ENCODE measurements around the gene DCLRE1C. TPM values are rescaled to one million over a fixed set of nuclear protein-coding genes. Genes with fewer than 3 reads are reported as not detected.

DCLRE1C gene
- polyA plus RNA-seq, 2 of the 4 experiments (the other 2 are of a cell fraction) = 4.6 to 8.3 TPM

DNA sequence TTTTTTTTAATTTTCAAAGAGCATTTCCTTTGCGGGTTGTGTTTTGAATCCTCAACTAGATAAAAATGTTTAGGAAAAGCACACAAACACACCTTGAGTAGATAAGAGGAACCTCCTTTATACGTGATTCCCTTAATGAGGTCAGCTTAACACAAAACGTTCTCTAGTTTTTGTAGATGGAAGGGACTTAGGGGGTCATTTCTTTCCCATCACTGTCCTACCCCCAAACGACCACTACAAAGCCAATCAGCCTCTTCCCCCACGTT, 74.0 kb downstream of the DCLRE1C start:
- Histone ChIP-seq H3K4me2 (peak overlapping the region; percentile 94), H3K27ac (peak overlapping the region; percentile 97 to 98), H3K9me3 (no peaks in the 10 kb centered on the region), H3K4me1 (peaks cover 29% of the 10 kb centered on the region), H3K4me3 (peak overlapping the region; percentile 96)
- TF ChIP-seq HOXB13 (CRISPR knock-in tag; IDR thresholded peaks at IDR 0.05; ENCODE audit: low read depth) = no peak
- TF ChIP-seq CHD2 (IDR thresholded peaks at IDR 0.05; ENCODE audit: low read length, partially characterized antibody) = no peak
- no peak for TF ChIP-seq KDM5A (IDR thresholded peaks at IDR 0.05)
- TF ChIP-seq EHF (CRISPR knock-in tag; IDR thresholded peaks at IDR 0.05) = no peak
- TF ChIP-seq BHLHE40 (IDR thresholded peaks at IDR 0.05; ENCODE audit: low read depth, low read length) = no peak
- no peak for TF ChIP-seq SMC3 (IDR thresholded peaks at IDR 0.05)
- TF ChIP-seq ZC3H11A (IDR thresholded peaks at IDR 0.05) = no peak
- TF ChIP-seq TP53 (CRISPR knock-in tag; IDR thresholded peaks at IDR 0.05) = no peak
- TF ChIP-seq, protein P1, sequence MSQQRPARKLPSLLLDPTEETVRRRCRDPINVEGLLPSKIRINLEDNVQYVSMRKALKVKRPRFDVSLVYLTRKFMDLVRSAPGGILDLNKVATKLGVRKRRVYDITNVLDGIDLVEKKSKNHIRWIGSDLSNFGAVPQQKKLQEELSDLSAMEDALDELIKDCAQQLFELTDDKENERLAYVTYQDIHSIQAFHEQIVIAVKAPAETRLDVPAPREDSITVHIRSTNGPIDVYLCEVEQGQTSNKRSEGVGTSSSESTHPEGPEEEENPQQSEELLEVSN (IDR thresholded peaks at IDR 0.05; ENCODE audit: borderline replicate concordance, low read depth) = no peak
- TF ChIP-seq RNF2 (IDR thresholded peaks at IDR 0.05; ENCODE audit: borderline replicate concordance, low read depth) = no peak
- no peak for TF ChIP-seq POLR2AphosphoS2 (conservative IDR thresholded peaks at IDR 0.05; ENCODE audit: low read length)
- no peak for TF ChIP-seq ZFP36 (IDR thresholded peaks at IDR 0.05; ENCODE audit: borderline replicate concordance, partially characterized antibody)
- ChIA-PET CTCF (interaction anchor here (0.9 to 1.1 kb wide), 2 partner anchors 10 to 25 kb away, joined by 3 to 4 read pairs; no protein-coding TSS in a partner anchor), POLR2A (interaction anchor here (2.6 kb wide), 1 partner anchor 74 kb away, joined by 13 read pairs; the partner anchor contains the start of gene DCLRE1C)
- DNase-seq (ENCODE audit: low read depth in 1 of 2, low spot score in 1 of 2) = peak in 1 of 2 experiments; percentile 13
- WGBS (ENCODE audit: missing lambda C conversion rate) = 4% methylated on average over 5 of the region's 5 CpGs
- ATAC-seq = no peak
- FAIRE-seq = no peak

DNA sequence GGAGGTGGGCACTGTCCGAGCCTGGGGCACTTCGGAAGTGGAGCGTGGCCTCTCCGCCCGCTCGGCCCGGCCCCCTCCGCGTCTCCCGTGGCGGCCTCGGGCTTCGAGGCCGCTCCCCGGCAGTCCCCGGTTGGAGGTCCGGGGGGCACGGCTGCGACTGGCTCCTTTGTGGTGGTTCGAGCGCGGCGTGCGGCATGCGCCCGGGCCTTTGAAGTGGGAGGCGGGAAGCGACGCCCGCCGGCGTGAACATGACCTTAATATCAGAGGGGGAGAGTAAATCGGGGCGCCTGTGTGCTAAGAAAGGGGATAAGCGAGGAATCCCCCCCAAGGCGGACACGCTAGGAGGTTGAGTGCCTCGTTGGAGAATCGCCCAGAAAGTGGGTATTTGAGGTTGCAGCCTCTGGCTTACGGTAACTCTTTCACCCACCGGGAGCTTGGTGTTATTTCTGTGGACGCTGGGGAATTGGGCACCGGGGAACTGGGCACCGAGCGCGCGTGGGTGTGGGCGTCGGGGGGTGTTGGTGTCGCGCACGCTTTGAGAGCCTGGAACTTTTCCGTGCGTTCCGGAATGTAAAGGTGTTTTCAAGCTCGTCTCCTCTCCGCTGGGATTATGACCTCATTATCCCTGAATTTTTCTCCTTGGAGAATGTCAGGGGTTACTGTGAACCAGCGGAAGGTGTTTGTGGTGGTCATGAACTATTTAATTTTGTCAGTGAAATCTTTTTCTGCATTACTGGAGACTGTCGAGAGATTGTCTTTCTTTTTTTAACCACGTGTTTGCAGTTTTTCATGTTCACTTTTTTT, 74.6 kb downstream of the DCLRE1C start:
- FAIRE-seq = no peak
- POLR2A ChIA-PET = interaction anchor here (0.5 to 2.6 kb wide), 6 partner anchors 24 to 482 kb away, joined by 3 to 22 read pairs (median 10); partner anchors contain the start of genes CDNF, DCLRE1C, HSPA14 and MEIG1

More for the DNA sequence above, 74.6 kb downstream of the DCLRE1C start:
- Histone ChIP-seq H3K27ac (peak overlapping the region; percentile 97 to 98), H3K4me1 (peaks cover 29% of the 10 kb centered on the region), H3K4me2 (peak overlapping the region; percentile 94), H3K9me3 (no peaks in the 10 kb centered on the region), H3K4me3 (peak overlapping the region; percentile 96)
- TF ChIP-seq FOXS1 (CRISPR knock-in tag; IDR thresholded peaks at IDR 0.05) (no peak), ZNF302 (CRISPR knock-in tag; IDR thresholded peaks at IDR 0.05) (no peak), EHF (CRISPR knock-in tag; IDR thresholded peaks at IDR 0.05) (no peak), SMC3 (IDR thresholded peaks at IDR 0.05) (no peak), JUN (IDR thresholded peaks at IDR 0.05) (no peak), HOXA7 (CRISPR knock-in tag; IDR thresholded peaks at IDR 0.05) (no peak), GATA3 (IDR thresholded peaks at IDR 0.05; ENCODE audit: borderline replicate concordance) (no peak), MYC (IDR thresholded peaks at IDR 0.05; ENCODE audit: borderline replicate concordance, low read length) (no peak), CBX8 (IDR thresholded peaks at IDR 0.05) (no peak), CHD2 (IDR thresholded peaks at IDR 0.05; ENCODE audit: low read length, partially characterized antibody) (no peak), TFCP2L1 (CRISPR knock-in tag; IDR thresholded peaks at IDR 0.05) (no peak), JUNB (IDR thresholded peaks at IDR 0.05) (no peak), EP300 (IDR thresholded peaks at IDR 0.05) (no peak), KDM5A (IDR thresholded peaks at IDR 0.05) (peak; percentile 42), PHF8 (IDR thresholded peaks at IDR 0.05; ENCODE audit: borderline replicate concordance, low read depth) (peak; percentile 55; the same call in 1 of the 2 replicates), EHMT2 (IDR thresholded peaks at IDR 0.05; ENCODE audit: low read depth) (no peak), MAZ (IDR thresholded peaks at IDR 0.05; ENCODE audit: borderline replicate concordance, low read depth, low read length) (no peak), FOSL2 (IDR thresholded peaks at IDR 0.05) (no peak), FOSL2 (CRISPR knock-in tag; IDR thresholded peaks at IDR 0.05) (no peak), POLR2A (IDR thresholded peaks at IDR 0.05; ENCODE audit: low read length) (no peak)
- TF ChIP-seq, protein P2, sequence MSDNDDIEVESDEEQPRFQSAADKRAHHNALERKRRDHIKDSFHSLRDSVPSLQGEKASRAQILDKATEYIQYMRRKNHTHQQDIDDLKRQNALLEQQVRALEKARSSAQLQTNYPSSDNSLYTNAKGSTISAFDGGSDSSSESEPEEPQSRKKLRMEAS (IDR thresholded peaks at IDR 0.05) = peak; percentile 19
- TF ChIP-seq, protein P1 (IDR thresholded peaks at IDR 0.05; ENCODE audit: borderline replicate concordance, low read depth) = no peak
- TF ChIP-seq, protein P3, sequence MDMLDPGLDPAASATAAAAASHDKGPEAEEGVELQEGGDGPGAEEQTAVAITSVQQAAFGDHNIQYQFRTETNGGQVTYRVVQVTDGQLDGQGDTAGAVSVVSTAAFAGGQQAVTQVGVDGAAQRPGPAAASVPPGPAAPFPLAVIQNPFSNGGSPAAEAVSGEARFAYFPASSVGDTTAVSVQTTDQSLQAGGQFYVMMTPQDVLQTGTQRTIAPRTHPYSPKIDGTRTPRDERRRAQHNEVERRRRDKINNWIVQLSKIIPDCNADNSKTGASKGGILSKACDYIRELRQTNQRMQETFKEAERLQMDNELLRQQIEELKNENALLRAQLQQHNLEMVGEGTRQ (IDR thresholded peaks at IDR 0.05) = no peak
- TF ChIP-seq, protein P4, sequence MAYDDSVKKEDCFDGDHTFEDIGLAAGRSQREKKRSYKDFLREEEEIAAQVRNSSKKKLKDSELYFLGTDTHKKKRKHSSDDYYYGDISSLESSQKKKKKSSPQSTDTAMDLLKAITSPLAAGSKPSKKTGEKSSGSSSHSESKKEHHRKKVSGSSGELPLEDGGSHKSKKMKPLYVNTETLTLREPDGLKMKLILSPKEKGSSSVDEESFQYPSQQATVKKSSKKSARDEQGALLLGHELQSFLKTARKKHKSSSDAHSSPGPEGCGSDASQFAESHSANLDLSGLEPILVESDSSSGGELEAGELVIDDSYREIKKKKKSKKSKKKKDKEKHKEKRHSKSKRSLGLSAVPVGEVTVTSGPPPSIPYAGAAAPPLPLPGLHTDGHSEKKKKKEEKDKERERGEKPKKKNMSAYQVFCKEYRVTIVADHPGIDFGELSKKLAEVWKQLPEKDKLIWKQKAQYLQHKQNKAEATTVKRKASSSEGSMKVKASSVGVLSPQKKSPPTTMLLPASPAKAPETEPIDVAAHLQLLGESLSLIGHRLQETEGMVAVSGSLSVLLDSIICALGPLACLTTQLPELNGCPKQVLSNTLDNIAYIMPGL (CRISPR knock-in tag; IDR thresholded peaks at IDR 0.05; ENCODE audit: borderline replicate concordance) = no peak
- DNase-seq (ENCODE audit: low read depth in 1 of 2, low spot score in 1 of 2) (peak in 1 of 2 experiments; percentile 33), ATAC-seq (peak; percentile 3 to 4; a peak in 4 of 6 replicates)
- WGBS (ENCODE audit: missing lambda C conversion rate) = 2% methylated on average over 44 of the region's 60 CpGs
- CTCF ChIA-PET = interaction anchor here (0.7 to 1.2 kb wide), 6 partner anchors 11 to 491 kb away, joined by 3 to 4 read pairs (median 3); partner anchors contain the start of genes CDNF, FAM171A1, HSPA14 and MSANTD7

Measured in A549 (cell line).